Endothelial cell of umbilical vein (primary cell): ENCODE results near the gene DHRS7B. TPM values are rescaled to one million over a fixed set of nuclear protein-coding genes. Genes with fewer than 3 reads are reported as not detected.
"Not testable (repeated sequence)": the region's sequence is repeated elsewhere in the genome, so short reads cannot be mapped to it uniquely, and the experiment has no call there.

Experiments
- BruUV-seq: library from RNA; stranded (reverse); fragments of 400-500 nt; replicated peaks from 2 replicates; lab custom pipeline; 2021; lab: Mats Ljungman, UMichigan
- CTCF ChIA-PET: fragments of 300-600, 350-600 bp; sonication (Branson Sonifier 250); formaldehyde crosslinking; loops from one replicate; lab custom pipeline; 2021; ENCODE audit warnings: antibody characterized with exemption, inconsistent platforms; lab: Charles Lee
- POLR2A ChIA-PET: fragments of 300-600, 350-600 bp; sonication (Branson Sonifier 250); formaldehyde crosslinking; loops from one replicate; lab custom pipeline; 2021; ENCODE audit warnings: antibody characterized with exemption, inconsistent platforms; lab: Charles Lee
- DNase-seq: peaks from one replicate; pipeline ENCODE4 v3.0.0-alpha.2; 2011; ENCODE audit warnings: low read depth, low spot score
- FAIRE-seq: peaks from 2 replicates; lab custom pipeline; 2011; peaks lifted over from hg19 to GRCh38; lab: Jason Lieb, UNC
- H2AFZ ChIP-seq: 2 replicates; pipeline ENCODE4 v1.6.0; 2012; ENCODE audit warnings: low read depth, low read length, control low read depth, inconsistent platforms
- H3K27ac ChIP-seq: 2 replicates; pipeline ENCODE4 v1.5.1; 2011; ENCODE audit warnings: low read depth, mild to moderate bottlenecking, control low read depth, low read length, moderate library complexity; ENCODE audit not compliant: insufficient read depth
- H3K27me3 ChIP-seq, 2 experiments: 2 replicates each; pipeline versions ENCODE4 v1.6.0 to v1.6.1; 2011; ENCODE audit warnings: low read length in 2 of 2, mixed read lengths in 1 of 2; ENCODE audit not compliant: control insufficient read depth in 2 of 2, insufficient read depth in 2 of 2
- H3K36me3 ChIP-seq, 2 experiments: 2 replicates in 1 of 2; 3 replicates in 1 of 2; pipeline ENCODE4 v1.5.1; 2011; ENCODE audit warnings: low read length in 2 of 2, mild to moderate bottlenecking in 1 of 2, moderate library complexity in 1 of 2; ENCODE audit not compliant: control insufficient read depth in 2 of 2, insufficient read depth in 2 of 2; ENCODE audit errors: extremely low read depth in 1 of 2
- H3K4me1 ChIP-seq: 3 replicates; pipeline ENCODE4 v1.5.1; 2011; ENCODE audit warnings: mild to moderate bottlenecking, low read length; ENCODE audit not compliant: control insufficient read depth, insufficient read depth; ENCODE audit errors: extremely low read depth
- H3K4me2 ChIP-seq: 2 replicates; pipeline ENCODE4 v1.6.1; 2011; ENCODE audit warnings: low read length, control low read depth, mixed read lengths; ENCODE audit not compliant: insufficient read depth
- H3K4me3 ChIP-seq, 3 experiments: fragments of 200-600 bp in 1 of 3; sonication (generic), shearing (Covaris generic) in 1 of 3; replicated peaks in 1 of 3; 2 replicates each; pipeline ENCODE4 v1.5.1; 2011 to 2016; ENCODE audit warnings: control low read depth in 3 of 3, low read length in 3 of 3, mild to moderate bottlenecking in 2 of 3, inconsistent platforms in 1 of 3, low read depth in 1 of 3, moderate library complexity in 1 of 3; ENCODE audit not compliant: insufficient read depth in 1 of 3
- H3K79me2 ChIP-seq: 2 replicates; pipeline ENCODE4 v1.6.0; 2012; ENCODE audit warnings: low read length, inconsistent platforms; ENCODE audit not compliant: control insufficient read depth, insufficient read depth
- H3K9ac ChIP-seq: replicated peaks from 2 replicates; pipeline ENCODE3; 2011; ENCODE audit warnings: low read length, control low read depth; ENCODE audit not compliant: insufficient read depth; ENCODE audit errors: extremely low read depth
- H3K9me1 ChIP-seq: replicated peaks from 3 replicates; pipeline ENCODE4 v1.6.0; 2011; ENCODE audit warnings: mild to moderate bottlenecking, low read length; ENCODE audit not compliant: control insufficient read depth, insufficient read depth; ENCODE audit errors: extremely low read depth
- H3K9me3 ChIP-seq: replicated peaks from 2 replicates; pipeline ENCODE4 v1.5.1; 2012; ENCODE audit warnings: low read length, inconsistent platforms; ENCODE audit not compliant: control insufficient read depth, insufficient read depth
- H4K20me1 ChIP-seq: replicated peaks from 2 replicates; pipeline ENCODE3; 2011; ENCODE audit warnings: mild to moderate bottlenecking, low read length; ENCODE audit not compliant: control insufficient read depth, insufficient read depth; ENCODE audit errors: extremely low read depth
- EZH2 ChIP-seq: IDR thresholded peaks from 2 replicates; pipeline ENCODE4 v1.6.1; 2012; ENCODE audit warnings: borderline replicate concordance, low read depth, mild to moderate bottlenecking, moderate library complexity, low read length, inconsistent platforms; ENCODE audit not compliant: severe bottlenecking
- FOS ChIP-seq: IDR thresholded peaks from 2 replicates; pipeline ENCODE4 v1.6.1; 2011; ENCODE audit warnings: mild to moderate bottlenecking, low read length, moderate library complexity, borderline replicate concordance; ENCODE audit not compliant: insufficient read depth
- GATA2 ChIP-seq: IDR thresholded peaks from 2 replicates; pipeline ENCODE4 v1.7.0; 2011; ENCODE audit warnings: low read depth, mild to moderate bottlenecking, moderate library complexity, mixed read lengths, low read length; ENCODE audit not compliant: insufficient read length, insufficient read depth
- JUN ChIP-seq: IDR thresholded peaks from 2 replicates; pipeline ENCODE4 v1.6.1; 2011; ENCODE audit warnings: borderline replicate concordance, low read depth; ENCODE audit not compliant: insufficient read length, insufficient read depth
- MYC ChIP-seq: IDR thresholded peaks from one replicate; pipeline ENCODE4 v1.6.1; 2011; ENCODE audit warnings: mild to moderate bottlenecking, low read depth, low read length
- POLR2A ChIP-seq: IDR thresholded peaks from 2 replicates; pipeline ENCODE4 v1.6.1; 2012; ENCODE audit warnings: low read depth, mild to moderate bottlenecking, control low read depth, low read length
- POLR2AphosphoS5 ChIP-seq: IDR thresholded peaks from 2 replicates; pipeline ENCODE4 v1.6.1; 2012; ENCODE audit warnings: low read depth, mild to moderate bottlenecking, control low read depth, low read length, moderate library complexity; ENCODE audit not compliant: insufficient read depth
- dilution Hi-C: fragments of 300-500 bp; cut with MboI; formaldehyde crosslinking; loops from one replicate; pipeline ENCODE4 v1.15.0; 2019; ENCODE audit warnings: low sequenced_read_pairs; ENCODE audit not compliant: extremely low pct_ligation_motif_present
- intact Hi-C: fragments of 100-400 bp; cut with micrococcal nuclease; formaldehyde crosslinking; loops from one replicate; pipeline ENCODE4 v1.10.0; 2022
- polyA plus RNA-seq, 4 experiments: library from polyadenylated mRNA; depleted of rRNA in 3 of 4; stranded (reverse) in 3 of 4; unstranded in 1 of 4; fragments of >200 nt; gene quantifications; 2 replicates each; pipeline versions ENCODE4 v1.2.1 to v1.2.3, GENCODE V29; 2011 to 2012; ENCODE audit warnings: missing spikeins in 1 of 4
- total RNA-seq: library from RNA; stranded (reverse); gene quantifications from 2 replicates; pipeline ENCODE4 v1.2.3, GENCODE V29; 2021
- TF ChIP-seq, protein P1 (sequence below): IDR thresholded peaks from 2 replicates; pipeline ENCODE4 v1.6.1; 2011; ENCODE audit not compliant: insufficient read depth, insufficient read length
- TF ChIP-seq, protein P2 (sequence below), 2 donors: IDR thresholded peaks; 1 replicate in 1 of 2; 2 replicates in 1 of 2; pipeline ENCODE4 v1.5.1; 2011; ENCODE audit warnings: low read length in 2 of 2, mild to moderate bottlenecking in 2 of 2, moderate library complexity in 2 of 2, control low read depth in 1 of 2, inconsistent platforms in 1 of 2, low read depth in 1 of 2; ENCODE audit not compliant: insufficient read depth in 1 of 2; ENCODE audit errors: extremely low read depth in 1 of 2

Gene DHRS7B
- total and polyA plus RNA-seq, 2 donors (not counting 3 experiments of a cell fraction or from before 2014, with no cell fraction given), result 14.0 to 28.1 TPM

GRCh38 chr17:21124086-21124485, 2.7 kb upstream of the DHRS7B start:
- TF ChIP-seq MYC (no peak), JUN (no peak), POLR2AphosphoS5 (no peak), GATA2 (no peak), EZH2 (no peak), POLR2A (no peak), FOS (no peak)
- TF ChIP-seq, protein P1, sequence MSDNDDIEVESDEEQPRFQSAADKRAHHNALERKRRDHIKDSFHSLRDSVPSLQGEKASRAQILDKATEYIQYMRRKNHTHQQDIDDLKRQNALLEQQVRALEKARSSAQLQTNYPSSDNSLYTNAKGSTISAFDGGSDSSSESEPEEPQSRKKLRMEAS, result no peak
- TF ChIP-seq, protein P2, sequence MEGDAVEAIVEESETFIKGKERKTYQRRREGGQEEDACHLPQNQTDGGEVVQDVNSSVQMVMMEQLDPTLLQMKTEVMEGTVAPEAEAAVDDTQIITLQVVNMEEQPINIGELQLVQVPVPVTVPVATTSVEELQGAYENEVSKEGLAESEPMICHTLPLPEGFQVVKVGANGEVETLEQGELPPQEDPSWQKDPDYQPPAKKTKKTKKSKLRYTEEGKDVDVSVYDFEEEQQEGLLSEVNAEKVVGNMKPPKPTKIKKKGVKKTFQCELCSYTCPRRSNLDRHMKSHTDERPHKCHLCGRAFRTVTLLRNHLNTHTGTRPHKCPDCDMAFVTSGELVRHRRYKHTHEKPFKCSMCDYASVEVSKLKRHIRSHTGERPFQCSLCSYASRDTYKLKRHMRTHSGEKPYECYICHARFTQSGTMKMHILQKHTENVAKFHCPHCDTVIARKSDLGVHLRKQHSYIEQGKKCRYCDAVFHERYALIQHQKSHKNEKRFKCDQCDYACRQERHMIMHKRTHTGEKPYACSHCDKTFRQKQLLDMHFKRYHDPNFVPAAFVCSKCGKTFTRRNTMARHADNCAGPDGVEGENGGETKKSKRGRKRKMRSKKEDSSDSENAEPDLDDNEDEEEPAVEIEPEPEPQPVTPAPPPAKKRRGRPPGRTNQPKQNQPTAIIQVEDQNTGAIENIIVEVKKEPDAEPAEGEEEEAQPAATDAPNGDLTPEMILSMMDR (IDR thresholded peaks at IDR 0.05; ENCODE audit: extremely low read depth in 1 of 2, insufficient read depth in 1 of 2, low read depth in 1 of 2, low read length in 2 of 2), result no peak
- Histone ChIP-seq H3K4me3 (no peak overlapping the region), H3K79me2 (peaks cover 2% of the 10 kb centered on the region), H3K27me3 (peaks cover 0 to 2% of the 10 kb centered on the region in 2 experiments), H4K20me1 (no peaks in the 10 kb centered on the region), H3K4me2 (no peak overlapping the region), H3K9me1 (no peaks in the 10 kb centered on the region), H3K4me1 (peaks cover 24% of the 10 kb centered on the region), H3K27ac (no peak overlapping the region), H3K9ac (no peak overlapping the region), H3K36me3 (no peaks in the 10 kb centered on the region), H3K9me3 (no peaks in the 10 kb centered on the region), H2AFZ (no peak overlapping the region)
- intact Hi-C loops, result no loop called here
- dilution Hi-C loops, result no loop called here
- DNase-seq (no peak), FAIRE-seq (no peak)
- CTCF ChIA-PET, result no interaction called here
- no TSS peak for BruUV-seq
- POLR2A ChIA-PET, result no interaction called here

DNA sequence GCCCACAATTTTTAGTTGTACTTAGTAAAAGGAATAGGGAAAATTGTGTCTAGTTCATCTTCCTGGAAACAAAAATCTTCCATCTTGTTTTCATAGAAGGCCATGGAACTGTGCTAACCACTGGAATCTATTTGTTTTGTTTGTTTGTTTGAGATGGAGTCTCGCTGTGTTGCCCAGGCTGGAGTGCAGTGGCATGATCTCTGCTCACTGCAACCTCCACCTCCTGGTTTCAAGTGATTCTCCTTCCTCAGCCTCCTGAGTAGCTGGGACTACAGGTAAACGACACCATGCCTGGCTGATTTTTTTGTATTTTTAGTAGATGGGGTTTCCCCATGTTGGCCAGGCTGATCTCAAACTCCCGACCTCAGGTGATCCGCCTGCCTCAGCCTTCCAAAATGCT, 2.2 kb upstream of the DHRS7B start:
- intact Hi-C loops, H3K79me2 ChIP-seq, H3K36me3 ChIP-seq, H3K9ac ChIP-seq, CTCF ChIA-PET, H3K9me3 ChIP-seq, FAIRE-seq, H3K9me1 ChIP-seq, H3K27me3 ChIP-seq, H3K4me2 ChIP-seq, POLR2A ChIA-PET, BruUV-seq, dilution Hi-C loops, H2AFZ ChIP-seq, H3K27ac ChIP-seq, H4K20me1 ChIP-seq, DNase-seq, H3K4me3 ChIP-seq: not testable (repeated sequence)
- peaks cover 24% of the 10 kb centered on the region for H3K4me1 ChIP-seq
